Body of pancreas (tissue), 4 donors: ENCODE results near the gene MYLK3.

Experiments used
- CTCF ChIP-seq, 7 experiments: fragments of 450-650 bp in 4 of 7; fragments of 200-600 bp in 3 of 7; sonication (generic) in 3 of 7; IDR thresholded peaks; one replicate each; pipeline ENCODE4 v1.5.1; 2016 to 2019; ENCODE audit warnings: antibody characterized with exemption in 7 of 7
- POLR2A ChIP-seq, 3 donors: fragments of 450-650 bp; IDR thresholded peaks; one replicate each; pipeline ENCODE4 v1.6.1; 2016; ENCODE audit warnings: antibody characterized with exemption in 3 of 3, mild to moderate bottlenecking in 2 of 3

GRCh38 chr16:46695937-46696336 lies 52.2 kb downstream of the MYLK3 start:
- TF ChIP-seq CTCF (IDR thresholded peaks at IDR 0.05): no peak
- TF ChIP-seq POLR2A (IDR thresholded peaks at IDR 0.05): no peak
